ENCODE data around the gene APBA1.

The APBA1 gene

DNA sequence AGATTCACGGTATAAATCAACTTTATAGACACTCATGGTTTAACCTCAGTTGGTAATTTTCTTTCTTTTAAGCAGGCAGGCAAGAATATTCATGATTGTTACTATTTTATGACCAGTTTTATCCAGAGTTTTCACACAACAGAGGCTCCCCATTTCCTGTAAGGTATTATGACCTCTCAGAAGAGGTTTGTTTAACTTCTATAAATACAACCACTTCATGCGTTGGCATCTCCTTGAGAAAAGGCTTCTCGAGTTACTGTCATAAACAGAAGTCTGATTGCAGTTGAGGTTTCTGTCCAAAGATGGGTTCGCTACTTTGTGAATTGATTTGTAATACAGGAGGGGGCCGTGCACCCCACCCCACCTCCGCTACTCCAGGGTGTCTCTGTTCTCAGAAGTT is 291.9 kb downstream of the APBA1 start:
- in situ Hi-C loops (cut with MboI; ENCODE audit: low sequenced_read_pairs): no loop called here

DNA sequence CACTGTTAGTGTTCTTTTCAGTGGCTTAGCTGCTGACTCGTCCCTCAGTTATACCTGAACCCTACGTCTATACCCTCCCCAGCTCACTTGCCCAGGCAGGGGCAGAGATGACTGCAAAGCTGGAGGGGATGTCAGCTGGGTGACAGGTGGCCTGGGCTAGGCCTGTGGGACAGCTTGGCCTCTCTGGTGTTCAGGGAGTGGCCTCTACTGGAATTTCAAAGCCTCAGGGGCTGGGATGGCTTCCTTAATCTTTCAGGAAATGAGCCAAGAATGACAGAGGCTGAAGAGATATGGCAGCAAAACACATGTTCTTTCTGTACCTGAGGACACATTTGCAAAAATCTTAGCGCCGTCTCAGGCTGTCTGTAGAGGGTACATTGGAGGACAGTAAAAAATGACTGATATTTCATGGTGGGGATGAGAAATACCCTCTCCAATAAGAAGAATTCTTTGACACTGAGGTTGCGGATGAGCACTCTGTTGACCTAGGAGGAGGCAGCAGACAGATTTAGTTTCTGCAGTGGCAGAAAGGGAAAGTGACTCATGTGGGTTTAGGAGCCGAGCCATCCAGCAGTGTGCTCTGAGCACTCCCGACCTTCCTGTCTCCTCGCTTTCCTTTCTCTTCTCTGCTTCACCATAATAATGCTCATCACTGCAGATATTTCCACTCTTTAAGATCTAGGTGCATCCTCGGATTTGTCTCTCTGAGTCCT is 292.7 kb downstream of the APBA1 start:
- in situ Hi-C loops (cut with MboI; ENCODE audit: low sequenced_read_pairs): no loop called here

DNA sequence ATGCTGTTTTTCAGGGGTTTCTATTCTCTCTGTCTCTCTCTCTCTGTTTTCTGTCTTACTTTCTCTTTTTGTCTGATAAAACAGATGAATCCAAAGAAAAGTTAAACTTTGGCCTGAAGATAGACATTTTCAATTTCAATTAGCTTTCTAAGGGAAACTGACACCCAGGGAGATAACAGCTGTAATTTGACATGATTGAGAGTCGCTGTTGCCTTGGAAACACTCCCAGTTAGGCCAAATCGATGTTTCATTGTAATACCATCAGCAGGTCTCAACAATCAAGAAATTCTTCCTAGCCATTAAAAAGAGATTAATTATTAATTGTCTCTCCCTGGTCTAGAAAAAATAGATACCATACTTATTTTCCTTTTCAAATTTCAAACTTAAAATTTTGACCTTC is 294.2 kb downstream of the APBA1 start:
- in situ Hi-C loops (cut with MboI; ENCODE audit: low sequenced_read_pairs): no loop called here

All from hTERT RPE-1 (cell line).